NCI-H1436 (cell line): ENCODE data around the gene POLDIP2.
A peak's percentile ranks its signal among the peaks of the same experiment; 100 is the strongest.

ENCODE experiments used
- DNase-seq: peaks from one replicate; lab custom pipeline; 2025; lab: John Stamatoyannopoulos, UW

POLDIP2 gene

DNA sequence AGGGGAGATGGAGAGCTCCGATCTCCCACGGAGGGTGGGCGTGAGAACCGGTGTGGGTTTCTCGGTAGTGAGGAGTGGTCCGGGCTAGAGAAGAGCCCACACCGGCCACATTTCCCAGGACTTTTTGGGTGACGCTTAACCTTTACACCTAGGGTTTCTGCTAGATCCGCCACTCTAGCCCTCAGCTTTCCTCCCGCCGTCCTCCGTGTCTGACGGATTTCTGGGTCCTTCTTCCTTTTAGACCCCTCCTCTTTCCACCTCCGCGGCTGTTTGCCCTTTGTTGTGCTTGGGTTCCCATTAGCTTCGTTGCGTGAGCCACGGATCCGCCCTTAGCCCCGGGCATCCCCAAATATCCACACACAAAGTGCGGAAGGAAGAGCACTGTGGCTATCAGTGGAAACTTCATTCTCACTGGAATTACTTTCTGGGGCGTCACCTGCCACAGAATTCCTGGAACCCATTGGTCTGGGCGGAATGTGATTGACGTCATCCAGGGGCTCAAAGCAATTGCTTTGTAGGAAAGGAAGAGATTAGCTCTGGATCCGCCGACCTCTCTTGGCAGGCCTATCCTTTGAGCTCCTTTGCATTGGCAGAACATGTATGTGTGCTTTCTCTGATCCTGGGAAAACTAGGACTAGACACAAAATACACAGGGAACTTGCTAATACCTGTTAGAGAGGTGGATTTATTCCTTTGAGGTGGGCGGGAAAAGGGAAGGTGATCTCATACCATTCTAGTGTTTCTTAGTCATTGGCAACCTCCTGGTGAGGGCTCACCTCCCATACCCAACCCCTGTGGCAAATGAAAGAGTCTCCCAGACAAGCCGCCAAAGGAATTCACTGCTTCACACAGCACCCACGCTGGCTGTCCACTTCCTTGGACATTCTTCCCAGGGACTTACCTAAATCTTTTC, 21.1 kb downstream of the POLDIP2 start:
- peak; percentile 37 for DNase-seq

DNA sequence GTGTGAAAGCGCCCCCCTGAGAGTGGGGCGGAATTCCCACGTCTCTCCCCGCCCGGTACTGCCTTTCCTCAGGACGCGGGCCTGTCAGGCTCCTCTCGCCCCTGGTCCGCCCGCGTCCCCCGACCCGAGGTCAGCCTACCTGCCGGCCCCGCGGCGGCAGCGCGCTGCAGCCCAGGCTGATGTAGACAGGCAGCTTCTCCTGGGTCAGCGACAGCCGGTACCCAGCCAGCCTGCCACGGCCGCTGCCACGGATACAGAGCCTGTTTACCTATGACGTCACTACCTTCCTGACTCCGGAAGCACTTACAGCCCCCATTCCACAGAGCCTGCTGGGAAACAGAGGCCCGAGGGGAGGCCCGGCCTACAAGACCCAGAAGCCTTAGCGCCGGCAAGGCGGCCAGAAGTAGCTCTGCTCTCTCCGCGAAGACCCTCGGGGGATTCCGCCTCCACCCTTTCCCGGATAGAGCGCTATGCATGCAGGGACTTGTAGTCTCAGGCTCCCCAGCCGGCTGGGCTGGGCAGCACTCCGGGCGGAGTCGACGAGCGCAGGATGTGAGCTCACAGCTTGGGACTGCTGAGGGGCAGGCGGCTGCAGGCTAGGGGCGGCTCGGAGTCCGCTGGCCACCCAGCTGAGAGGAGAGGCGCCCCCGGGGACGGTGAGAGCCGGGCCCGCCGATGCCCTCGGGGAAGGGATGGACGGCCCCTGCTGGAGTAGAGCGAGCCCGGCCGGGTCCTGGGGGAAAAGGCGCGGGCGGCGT, 21.9 kb downstream of the POLDIP2 start, which contains the start of the genes IFT20 and TNFAIP1:
TSS of gene IFT20 (minus strand) at position 272 of the 758 bp plus-strand sequence. CDS start 3,487 bp downstream, outside the sequence.
TSS of gene TNFAIP1 (plus strand) at position 561 of the 758 bp plus-strand sequence. CDS start 3,761 bp downstream, outside the sequence.
- DNase-seq = peak; percentile 100

DNA sequence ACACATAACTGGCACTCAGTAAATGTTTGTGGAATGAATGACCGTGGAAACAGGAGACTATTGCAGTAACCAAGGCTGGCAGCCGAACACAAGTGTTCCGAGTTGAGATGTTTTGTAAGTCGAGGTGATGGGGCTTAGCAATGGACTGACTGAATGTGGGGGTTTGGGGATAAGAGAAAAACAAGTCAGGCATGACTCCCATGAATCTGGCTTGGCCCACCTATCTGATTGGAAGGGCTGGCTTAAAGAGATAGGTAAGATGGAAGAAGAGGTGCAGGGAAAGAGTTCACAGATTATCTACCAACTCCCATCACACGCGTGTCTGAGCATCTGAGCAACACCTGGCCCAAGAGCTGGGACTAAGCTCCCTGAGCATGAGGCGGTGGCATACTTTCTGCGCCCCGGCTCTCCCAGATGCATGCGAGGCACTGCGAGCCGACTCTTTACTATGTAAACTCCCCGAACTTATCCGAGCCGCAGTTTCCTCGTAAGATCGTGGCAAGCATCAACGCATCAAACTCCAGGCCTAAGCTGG, 22.6 kb downstream of the POLDIP2 start:
- DNase-seq = no peak

DNA sequence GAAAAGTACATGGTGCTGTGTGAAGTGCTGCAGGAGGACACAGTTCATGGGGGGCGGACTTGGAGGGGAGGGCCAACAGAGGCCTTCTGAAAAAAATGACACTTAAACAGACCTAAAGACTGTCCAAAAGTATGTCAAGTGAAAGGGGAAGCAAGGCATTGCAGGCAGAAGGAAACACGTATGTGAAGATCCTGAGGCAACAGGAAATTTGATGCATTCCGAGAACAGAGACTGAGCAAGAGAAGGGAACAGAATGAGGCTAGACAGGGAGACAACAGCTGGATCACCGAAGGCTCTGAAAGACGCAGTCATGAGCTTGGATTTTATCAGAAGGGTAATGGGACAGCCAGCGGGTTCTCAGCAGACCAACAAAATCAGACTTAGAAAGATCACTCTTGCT, 23.2 kb downstream of the POLDIP2 start:
- DNase-seq = no peak

DNA sequence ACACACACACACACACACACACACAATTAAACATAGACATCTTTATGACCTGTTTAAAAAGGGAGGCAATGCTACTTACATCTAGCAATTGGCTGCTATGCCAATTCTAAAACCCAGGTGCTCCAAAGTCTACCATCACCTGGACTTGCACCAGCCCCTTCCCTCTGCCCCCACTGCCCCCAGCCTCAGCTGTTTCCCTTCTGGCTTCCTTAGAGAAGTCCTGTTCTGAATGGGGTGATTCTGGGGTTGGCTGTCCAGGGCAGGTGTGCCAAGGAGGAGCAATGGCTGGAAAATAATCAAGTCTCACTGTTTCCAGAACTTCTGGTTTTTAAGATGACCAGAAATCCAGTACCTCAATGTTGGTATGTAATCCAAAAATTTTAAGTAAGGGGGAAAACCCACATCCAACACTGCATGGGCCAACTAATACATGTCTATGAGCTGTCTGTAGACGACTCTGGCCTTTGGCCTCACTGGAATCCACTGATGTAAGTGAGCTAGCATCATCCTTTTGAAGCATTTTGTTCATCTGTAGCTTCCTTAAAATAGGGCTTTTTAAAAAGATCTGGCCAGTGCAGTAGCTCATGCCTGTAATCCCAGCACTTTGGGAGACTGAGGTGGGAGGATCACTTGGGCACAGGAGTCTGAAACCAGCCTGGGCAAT, 24.1 kb downstream of the POLDIP2 start:
- DNase-seq = no peak

DNA sequence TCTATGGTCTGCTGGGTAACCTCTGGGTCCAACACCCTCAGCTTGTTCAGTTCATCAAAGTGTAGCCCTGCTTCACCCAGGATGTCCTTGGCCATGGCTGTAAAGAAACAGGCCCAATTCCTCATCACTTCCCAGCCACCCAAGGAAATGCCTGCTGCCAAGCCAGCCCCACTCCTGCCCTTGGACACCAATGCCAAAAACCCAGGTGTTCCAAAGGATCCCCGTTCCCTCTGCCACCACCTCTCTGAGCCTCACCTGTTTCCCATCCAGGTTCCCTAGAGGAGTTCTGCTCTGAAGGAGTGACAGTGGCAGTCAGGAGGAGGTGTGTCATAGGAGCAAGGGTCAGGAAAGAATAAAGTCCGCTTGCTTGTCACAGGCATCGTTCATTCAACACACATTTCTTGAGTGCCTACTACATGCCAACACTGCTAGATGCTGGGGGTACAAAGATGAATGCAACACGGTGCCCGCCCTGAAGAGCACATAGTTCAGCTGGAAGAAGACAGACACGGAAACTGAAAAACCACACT, 25.4 kb downstream of the POLDIP2 start:
- no peak for DNase-seq

DNA sequence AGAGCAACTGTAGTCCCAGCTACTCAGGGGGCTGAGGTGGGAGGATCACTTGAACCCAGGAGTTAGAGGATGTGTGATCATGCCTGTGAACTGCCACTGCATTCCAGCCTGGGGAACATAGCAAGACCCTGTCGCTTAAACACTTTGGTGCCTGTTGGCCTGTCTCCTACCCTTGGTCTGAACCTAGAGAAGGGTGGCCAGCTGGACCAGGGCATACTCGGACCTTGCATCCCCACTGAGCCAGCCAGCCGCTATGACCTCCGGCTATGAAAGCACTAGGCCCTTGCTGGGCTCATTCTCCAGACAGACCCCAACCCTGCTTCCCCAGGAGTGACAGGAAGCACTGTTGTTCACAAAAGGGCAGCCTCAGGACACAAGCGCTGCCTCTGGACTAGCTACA, 26.7 kb downstream of the POLDIP2 start:
- no peak for DNase-seq

DNA sequence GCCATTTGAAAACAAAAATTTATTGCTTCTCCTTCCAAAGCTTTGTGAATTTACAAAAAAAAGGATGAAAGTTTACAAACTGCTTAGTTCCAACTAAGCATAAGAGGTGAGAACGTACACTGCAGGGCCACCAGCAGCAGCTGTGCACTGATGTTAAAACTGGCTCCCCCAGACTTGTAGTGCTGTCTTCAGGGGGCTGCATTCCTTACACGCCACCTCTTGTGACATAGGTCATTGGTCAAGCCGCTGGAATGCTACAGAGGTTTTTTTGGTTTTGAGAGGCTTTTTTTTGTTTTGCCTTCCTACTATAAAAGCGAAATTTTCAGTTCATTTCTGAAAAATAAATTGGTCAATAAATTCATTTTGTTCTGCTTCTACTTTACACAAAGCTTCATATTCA, 29.0 kb downstream of the POLDIP2 start:
- DNase-seq = no peak

DNA sequence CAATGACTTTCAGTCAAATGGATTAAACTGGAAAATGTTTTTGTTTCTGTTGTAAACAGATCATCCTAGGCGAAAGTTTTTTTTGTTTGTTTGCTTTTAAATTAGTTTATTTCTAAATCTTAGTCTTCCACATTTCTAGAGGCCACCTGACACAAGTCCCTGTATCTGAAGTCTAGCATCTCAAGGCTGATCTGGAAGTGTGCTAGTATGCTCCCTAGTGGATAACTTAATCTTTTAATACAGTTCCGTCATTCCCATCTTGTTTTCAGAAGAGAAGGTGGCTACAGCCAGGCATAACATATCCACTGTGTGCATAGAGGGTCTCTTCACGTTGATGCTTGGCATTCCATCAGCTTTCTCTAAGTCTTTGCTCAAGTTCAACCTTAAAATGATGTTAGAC, 29.6 kb downstream of the POLDIP2 start:
- no peak for DNase-seq

DNA sequence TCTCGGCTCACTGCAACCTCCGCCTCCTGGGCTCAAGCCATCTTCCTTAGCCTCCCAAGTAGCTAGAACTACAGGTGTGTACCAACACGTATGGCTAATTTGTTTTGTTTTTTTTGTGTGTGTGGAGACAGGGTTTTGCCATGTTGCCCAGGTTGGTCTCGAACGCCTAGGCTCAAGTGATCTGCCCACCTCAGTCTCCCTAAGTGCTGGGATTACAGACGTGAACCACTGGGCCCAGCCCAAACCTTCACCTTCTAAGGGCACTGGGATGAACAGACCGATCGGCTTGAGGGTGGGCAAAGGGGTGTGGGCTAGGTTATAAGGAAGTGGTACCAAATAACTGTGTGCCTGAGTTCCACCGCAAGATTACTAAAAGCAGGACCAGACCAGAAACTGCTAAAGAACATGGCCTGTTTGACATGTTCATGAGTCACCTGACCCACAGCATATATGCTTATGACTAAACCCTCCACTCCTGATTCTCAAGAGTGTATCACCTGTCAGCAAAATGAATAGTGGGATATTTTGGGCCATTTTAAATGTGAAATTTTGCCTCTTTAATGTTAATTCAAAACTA, 30.2 kb downstream of the POLDIP2 start:
- no peak for DNase-seq

DNA sequence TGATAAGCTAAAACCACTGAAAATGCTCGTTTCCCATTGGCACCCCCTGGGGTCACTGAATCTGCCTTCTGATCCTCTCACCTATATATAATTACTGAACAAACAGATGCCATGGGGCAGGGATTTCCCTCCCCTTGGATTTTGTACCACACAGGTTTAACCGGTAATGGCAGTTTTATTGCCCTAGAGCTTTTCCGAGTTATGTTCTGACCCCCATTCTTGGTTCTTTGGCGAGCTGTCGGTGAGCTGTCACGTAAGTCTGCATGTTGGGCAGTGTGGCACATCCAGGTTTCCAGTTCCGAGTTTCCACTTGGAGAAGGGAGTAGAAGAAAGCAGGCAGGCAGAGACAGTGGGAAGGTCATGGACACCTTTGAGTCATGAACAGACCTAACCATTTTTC, 31.2 kb downstream of the POLDIP2 start:
- DNase-seq = no peak

DNA sequence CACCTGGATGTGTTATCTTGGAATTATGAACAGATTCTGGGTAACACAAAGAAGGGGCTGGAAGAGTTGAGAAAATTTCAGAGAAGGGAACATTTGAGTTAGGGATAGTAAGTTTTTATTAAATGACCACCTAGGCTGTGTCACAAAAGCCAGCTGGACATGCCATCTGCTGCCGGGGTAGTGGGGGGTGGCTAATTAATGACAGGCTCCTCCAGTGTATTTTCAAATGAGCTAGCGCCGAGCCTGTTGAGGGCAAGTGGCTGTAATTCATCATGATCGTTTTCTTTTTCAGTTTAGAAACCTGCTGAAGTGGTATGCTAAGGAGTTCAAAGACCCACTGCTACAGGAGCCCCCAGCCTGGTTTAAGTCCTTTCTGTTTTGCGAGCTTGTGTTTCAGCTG, 32.1 kb downstream of the POLDIP2 start:
- DNase-seq = no peak

DNA sequence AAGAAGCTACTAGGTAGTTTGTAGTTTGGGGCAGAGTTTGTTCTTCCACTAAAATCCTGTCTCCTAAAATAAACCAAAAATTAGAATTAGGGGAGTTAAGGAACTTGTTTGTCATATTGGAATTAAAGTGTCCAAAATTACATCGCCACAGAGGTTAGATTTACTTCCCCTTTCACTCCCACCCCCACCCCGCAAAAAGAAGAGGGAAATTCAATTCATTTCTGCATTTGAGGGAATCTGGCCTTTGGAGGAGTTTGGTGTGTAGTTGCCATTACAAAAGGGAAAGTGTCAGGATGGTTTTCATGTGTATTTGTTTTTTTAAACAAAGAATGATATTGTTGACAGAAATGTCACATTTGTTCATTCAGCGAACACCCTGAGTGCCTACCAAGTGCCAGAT, 32.5 kb downstream of the POLDIP2 start:
- no peak for DNase-seq

DNA sequence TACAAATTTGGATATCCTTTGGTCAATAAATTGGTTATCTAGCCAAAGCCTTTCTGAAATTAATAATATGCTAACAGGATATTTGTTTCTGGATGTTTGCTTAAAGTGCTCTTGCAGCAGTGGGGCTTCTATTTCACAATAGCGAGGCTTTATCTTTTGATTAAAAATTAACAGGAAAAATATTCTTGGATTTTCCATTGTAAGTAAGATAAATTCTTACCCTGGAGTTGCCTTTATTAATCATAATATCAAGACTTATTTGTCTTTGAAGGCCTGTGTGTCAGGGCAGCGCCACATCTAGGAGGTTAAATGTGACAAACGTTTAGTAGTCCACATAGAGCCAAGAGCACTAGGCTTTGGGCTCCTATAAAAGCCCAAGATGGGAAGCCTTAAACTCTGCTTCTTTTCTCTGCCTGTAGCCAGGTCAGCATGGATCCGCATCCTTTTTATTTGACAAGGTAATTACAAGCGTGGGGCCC, 33.0 kb downstream of the POLDIP2 start:
- DNase-seq = no peak

DNA sequence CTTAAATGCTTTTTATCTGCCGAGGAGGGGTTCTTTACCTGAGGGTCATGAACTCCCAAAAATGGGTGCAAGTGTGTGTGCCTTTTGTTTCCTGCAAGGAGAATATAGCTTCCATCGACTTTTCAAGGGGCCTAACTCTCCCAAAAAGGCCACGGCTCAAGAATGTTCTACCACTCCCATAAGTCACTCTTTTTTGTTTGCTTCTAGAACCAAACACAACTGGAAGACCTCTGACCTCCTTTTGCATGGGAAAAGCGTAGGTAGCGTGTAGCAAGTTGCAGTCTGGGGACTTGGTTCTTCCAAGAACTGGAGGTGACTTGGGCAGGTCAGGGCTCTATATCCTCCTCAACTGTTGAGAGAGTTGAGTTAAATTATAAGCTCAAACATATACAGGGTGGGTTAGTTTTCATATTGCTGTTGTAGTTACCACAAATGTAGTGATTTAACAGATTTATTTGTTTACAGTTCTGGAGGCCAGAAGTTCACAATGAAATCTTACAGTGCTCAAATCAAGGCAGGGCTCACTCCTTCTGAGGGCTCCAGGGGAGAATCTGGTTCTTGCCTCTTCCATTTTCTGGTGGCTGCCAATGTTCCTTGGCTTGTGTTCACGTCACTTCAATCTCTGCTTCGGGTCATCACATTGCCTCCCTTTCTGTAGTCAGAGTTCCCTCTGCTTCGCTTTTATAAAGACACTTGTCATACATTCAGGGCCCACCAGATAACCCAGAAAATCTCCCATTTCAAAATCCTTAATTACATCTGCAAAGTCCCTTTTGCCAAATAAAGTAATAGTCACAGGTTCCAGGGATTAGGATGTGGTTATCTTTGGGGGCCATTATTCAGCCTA, 36.9 kb downstream of the POLDIP2 start:
- no peak for DNase-seq

DNA sequence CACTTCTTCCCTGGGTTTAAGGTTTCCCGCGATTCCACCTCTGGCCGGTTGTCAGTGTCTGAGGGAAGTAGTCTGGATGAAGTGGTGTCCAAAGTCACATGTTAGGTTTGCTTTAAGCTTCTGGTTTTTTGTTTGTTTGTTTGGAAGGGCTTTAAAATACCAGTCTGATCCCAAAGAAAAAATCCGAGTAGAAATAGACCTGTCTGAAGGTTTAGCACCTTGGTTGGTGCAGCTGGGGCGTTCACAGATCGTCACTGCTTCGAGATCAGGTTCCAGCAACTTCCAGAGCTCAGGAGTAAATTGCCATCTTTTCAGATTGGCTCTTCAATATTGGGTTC, 37.8 kb downstream of the POLDIP2 start:
- DNase-seq = no peak

DNA sequence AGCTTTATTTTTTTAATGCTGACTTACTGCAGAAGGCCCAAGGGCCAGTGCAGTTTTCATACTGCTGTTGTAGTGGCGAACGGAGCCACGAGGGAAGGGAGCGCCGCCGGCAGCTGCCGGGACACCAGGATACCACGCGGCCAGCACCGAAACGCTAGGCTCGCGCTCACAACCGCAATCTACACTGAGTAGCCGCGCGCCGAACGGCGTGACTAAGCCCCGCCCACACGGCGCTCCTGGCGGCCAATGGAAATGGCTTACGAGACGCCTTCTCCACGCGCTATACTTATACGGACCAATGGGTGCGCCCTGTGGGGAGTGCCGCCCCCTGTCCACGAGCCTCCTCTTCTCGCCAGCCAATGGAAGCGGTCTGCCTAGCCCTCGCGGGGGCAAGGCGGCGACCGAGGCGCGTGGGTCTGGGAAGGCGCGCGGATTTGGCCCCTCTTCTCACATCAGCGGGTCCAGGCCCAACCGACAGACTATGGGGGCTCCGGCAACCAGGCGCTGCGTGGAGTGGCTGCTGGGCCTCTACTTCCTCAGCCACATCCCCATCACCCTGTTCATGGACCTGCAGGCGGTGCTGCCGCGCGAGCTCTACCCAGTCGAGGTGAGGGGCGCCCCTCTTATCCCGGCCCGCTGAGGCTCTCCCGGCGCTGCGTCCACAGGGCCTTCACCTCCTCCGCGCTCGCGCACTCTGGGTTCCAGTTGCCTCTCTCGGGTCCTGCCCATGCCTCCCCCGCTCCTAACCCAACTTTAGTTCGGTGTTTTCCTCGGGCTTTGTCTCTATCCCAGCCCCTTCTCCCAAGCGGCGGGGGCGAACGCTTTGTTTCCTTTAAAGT, 38.3 kb downstream of the POLDIP2 start, which contains the start of gene TMEM97:
TSS of gene TMEM97 (plus strand) at position 442 of the 839 bp plus-strand sequence. CDS start at position 482, 40 bp downstream.
- DNase-seq = peak; percentile 100

DNA sequence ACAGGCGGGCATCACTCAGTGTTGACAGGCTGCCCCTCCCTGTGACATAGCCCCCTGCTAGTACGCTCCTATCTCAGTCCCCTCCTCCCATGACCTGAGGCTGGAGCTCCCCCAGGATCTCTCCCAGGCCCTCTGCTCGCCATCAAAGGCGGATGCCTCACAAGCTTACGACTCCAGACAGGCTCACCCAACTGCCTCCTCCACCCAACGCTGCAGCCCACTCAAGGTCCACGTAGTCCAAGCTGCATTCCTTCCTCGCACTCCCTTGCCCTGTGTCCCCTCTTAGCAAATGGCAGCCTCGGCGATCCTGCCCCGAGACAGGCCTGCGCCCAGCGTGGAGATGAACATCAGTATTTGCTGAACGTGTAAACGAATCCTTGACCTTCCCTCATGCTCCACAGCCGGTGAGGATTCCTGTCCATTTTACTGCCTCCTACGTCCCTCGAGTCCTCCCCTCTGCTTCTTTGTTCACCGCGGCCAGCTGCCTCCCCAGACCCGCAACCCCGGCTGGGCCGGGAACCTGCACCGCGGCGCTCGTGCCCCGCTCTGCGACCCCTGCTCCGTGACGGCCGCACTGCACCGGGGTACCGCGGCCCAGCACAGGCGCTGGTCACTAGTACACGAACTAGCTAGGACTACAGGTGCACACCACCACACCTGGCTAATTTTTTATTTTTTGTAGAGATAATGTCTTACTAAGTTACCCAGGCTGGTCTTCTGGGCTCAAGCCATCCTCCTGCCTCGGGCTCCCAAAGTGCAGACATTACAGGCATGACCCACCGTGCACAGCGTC, 39.2 kb downstream of the POLDIP2 start:
- DNase-seq = peak; percentile 10
